ENCODE results near the gene OTUD5.
"Not testable (repeated sequence)": the region's sequence is repeated elsewhere in the genome, so short reads cannot be mapped to it uniquely, and the experiment has no call there.

OTUD5 gene

DNA sequence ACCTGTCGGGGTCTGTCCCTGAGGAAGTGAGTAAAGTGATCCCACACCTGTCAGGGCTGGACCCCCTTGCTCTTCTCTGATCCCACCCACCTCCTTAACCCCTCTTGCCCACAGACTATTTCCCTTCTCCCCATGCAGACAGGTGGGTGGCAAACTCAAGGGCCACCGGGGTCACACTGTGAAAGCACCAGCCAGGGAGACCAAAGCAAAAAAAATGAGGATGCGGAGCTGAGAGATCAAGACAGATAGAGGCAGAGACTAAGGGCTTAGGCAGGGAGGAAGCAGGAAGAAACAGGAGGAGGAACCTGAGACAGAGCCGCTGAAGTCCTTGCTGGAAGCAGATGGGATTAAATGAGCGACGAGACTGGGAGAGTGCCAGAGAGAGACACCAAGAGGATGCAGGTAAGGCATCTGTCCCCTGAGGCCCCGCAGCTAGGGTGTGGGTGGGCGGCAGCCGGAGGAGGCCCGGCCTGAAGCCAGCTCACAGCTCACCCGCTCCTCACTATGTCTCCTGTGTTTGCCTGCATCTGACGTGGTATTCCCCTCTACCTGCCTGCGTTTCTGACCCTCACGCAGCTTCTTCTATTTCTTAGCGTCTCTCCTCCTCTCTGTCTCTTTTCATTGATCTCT lies 67.0 kb downstream of the OTUD5 start:
- no peak for DNase-seq (ENCODE audit: low spot score)

DNA sequence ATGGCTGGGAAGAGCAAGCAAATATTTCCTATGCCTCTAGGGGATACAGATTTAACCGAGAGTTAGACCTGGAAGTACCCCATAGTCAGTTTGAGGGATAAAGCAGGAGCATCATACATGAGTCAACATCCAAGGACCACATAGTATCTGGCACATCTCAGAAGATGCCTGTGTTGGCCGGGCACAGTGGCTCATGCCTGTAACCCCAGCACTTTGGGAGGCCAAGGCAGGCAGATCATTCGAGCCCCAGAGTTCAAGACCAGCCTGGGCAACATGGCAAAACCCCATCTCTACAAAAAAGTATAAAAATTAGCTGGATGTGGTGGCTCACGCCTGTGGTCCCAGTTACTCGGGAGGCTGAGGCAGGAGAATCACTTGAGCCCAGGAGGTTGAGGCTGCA lies 70.8 kb downstream of the OTUD5 start:
- not testable (repeated sequence) for DNase-seq (ENCODE audit: low spot score)

DNA sequence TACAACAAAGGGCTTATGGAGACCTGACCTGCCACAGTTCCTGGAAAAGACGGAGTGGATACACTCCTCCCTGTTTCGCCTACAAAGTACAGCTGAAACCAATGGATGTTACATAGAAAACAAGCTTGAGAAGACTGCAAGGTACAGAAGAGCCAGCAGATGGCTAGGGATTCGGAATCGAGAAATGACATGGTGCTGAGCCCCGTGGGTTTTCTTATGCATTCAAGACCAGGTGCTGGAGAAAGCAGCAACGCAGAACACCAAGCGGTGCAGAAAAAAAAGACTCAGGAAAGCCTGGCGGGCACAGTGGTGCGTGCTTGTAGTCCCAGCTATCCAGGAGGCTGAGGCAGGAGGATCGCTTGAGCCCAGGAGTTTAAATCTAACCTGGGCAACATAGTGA lies 73.7 kb downstream of the OTUD5 start:
- no peak for DNase-seq (ENCODE audit: low spot score)

DNA sequence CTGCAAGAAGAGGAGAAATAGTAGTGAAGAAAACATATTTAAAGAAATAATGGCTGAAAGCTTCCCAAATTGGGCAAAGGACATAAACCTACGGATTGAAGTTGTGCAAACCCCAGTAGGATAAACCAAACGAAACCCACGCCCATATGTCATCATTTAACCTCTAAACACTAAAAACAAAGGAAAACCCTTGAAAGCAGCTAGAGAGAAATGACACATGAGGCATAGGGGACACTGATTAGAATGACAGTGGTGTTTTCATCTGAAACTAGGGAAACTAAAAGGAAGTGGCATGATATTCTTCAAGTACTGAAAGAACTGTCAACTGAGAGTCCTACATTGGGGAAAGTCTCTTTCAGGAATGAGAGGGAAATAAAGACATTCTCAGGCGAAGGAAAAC lies 80.5 kb downstream of the OTUD5 start:
- DNase-seq (ENCODE audit: low spot score) = not testable (repeated sequence)

Measured in kidney capillary endothelial cell (primary cell).